A673 (cell line): Measurements from ENCODE around the gene TSPY10. TPM values are rescaled to one million over a fixed set of nuclear protein-coding genes. Genes with fewer than 3 reads are reported as not detected.
"Not testable (repeated sequence)": the region's sequence is repeated elsewhere in the genome, so short reads cannot be mapped to it uniquely, and the experiment has no call there.

Experiments
- Bru-seq: library from RNA; stranded (reverse); fragments of 400-500 nt; gene quantifications from one replicate; lab custom pipeline; 2021; lab: Mats Ljungman, UMichigan
- BruChase-seq, 2 experiments: library from RNA; stranded (reverse); fragments of 400-500 nt; gene quantifications; one replicate each; lab custom pipeline; 2021; lab: Mats Ljungman, UMichigan
- BruUV-seq: library from RNA; stranded (reverse); fragments of 400-500 nt; replicated peaks from 2 replicates; lab custom pipeline; 2021; lab: Mats Ljungman, UMichigan
- CTCF ChIA-PET: fragments of 300-600 bp; sonication (Branson Sonifier 250); formaldehyde crosslinking; loops from one replicate; lab custom pipeline; 2022; ENCODE audit warnings: antibody characterized with exemption; lab: Charles Lee
- POLR2A ChIA-PET: fragments of 300-600 bp; sonication (Branson Sonifier 250); formaldehyde crosslinking; loops from one replicate; lab custom pipeline; 2022; ENCODE audit warnings: antibody characterized with exemption; ENCODE audit not compliant: low non-redundant PET; lab: Charles Lee
- DNase-seq: peaks from one replicate; pipeline ENCODE4 v3.0.0-alpha.2; 2015; ENCODE audit warnings: low spot score
- H3K27ac ChIP-seq: fragments of 200-600 bp; sonication (generic); 2 replicates; pipeline ENCODE4 v1.5.1; 2016; ENCODE audit warnings: mixed run types, low read depth, mild to moderate bottlenecking, mixed read lengths, antibody characterized with exemption, low read length; ENCODE audit not compliant: poor library complexity, severe bottlenecking
- H3K27me3 ChIP-seq: fragments of 200-600 bp; sonication (generic); replicated peaks from 2 replicates; pipeline ENCODE4 v1.6.1; 2017; ENCODE audit warnings: mixed run types, low read depth, mild to moderate bottlenecking, mixed read lengths, antibody characterized with exemption, low read length; ENCODE audit not compliant: insufficient read depth, poor library complexity
- H3K36me3 ChIP-seq: fragments of 200-600 bp; sonication (generic); 2 replicates; pipeline ENCODE4 v1.6.1; 2016; ENCODE audit warnings: mixed run types, mild to moderate bottlenecking, mixed read lengths, antibody characterized with exemption, low read length; ENCODE audit not compliant: insufficient read depth, poor library complexity, severe bottlenecking
- H3K4me1 ChIP-seq: fragments of 200-600 bp; sonication (generic); 2 replicates; pipeline ENCODE4 v1.6.1; 2017; ENCODE audit warnings: mixed run types, mild to moderate bottlenecking, mixed read lengths, antibody characterized with exemption, low read length; ENCODE audit not compliant: insufficient read depth, poor library complexity, severe bottlenecking
- H3K4me3 ChIP-seq: fragments of 200-600 bp; sonication (generic); 2 replicates; pipeline ENCODE4 v1.5.1; 2016; ENCODE audit warnings: low read depth, mixed run types, mild to moderate bottlenecking, mixed read lengths, low read length; ENCODE audit not compliant: poor library complexity, severe bottlenecking
- H3K9me3 ChIP-seq: fragments of 200-600 bp; sonication (generic); 2 replicates; pipeline ENCODE4 v1.6.1; 2016; ENCODE audit warnings: mixed run types, low read depth, mild to moderate bottlenecking, mixed read lengths, antibody characterized with exemption, low read length; ENCODE audit not compliant: poor library complexity, severe bottlenecking
- intact Hi-C: fragments of 100-400 bp; cut with micrococcal nuclease; formaldehyde crosslinking; loops from one replicate; pipeline ENCODE4 v1.10.0; 2022; ENCODE audit not compliant: unreplicated experiment
- long read RNA-seq: library from polyadenylated mRNA; stranded (forward); transcript quantifications from one replicate; pipeline ENCODE4 v2.0.0, GENCODE V29; 2022
- total RNA-seq: library from RNA; stranded (reverse); gene quantifications from 2 replicates; pipeline ENCODE4 v1.2.3, GENCODE V29; 2021

TSPY10 gene
- total RNA-seq, result not detected in 2 replicates
- not detected for Bru-seq, nascent RNA
- not detected for BruChase-seq, experiment 1, labeled RNA remaining after a 2-hour chase
- not detected for BruChase-seq, experiment 2, labeled RNA remaining after a 6-hour chase
- long read RNA-seq, result 0 reads

DNA sequence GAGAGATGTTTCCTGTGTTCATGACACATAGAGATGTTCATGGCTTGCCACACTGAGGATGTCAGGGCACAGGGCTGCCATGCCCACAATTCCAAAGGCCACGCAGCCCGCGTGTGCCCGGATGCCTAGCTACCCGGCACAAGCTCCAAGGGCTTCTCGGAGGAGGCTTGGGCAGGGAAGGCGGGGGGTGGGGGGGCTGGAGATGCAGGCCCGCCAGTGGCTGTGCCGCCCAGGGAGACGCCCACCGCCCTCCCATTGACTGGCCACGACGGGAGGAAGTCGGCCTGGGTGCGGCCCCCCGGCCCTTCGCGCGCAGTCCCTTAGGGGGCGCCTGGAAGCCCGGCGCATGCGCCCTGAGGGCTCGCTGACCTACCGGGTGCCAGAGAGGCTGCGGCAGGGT lies at the start of gene TSPY10:
Gene TSPY10, plus strand, starts transcription at position 301 of the 400 bp plus-strand sequence. Its CDS starts 46 bp downstream, at position 347.
- intact Hi-C loops, result not testable (repeated sequence)

GRCh38 chrY:9486967-9487366 lies 40.7 kb upstream of the TSPY10 start, which contains the start of gene TSPY9:
Gene TSPY9 (plus strand): TSS chrY:9487267. CDS start chrY:9487313, 46 bp downstream.
- H3K27ac ChIP-seq, H3K27me3 ChIP-seq, H3K9me3 ChIP-seq, POLR2A ChIA-PET, H3K4me3 ChIP-seq, BruUV-seq, CTCF ChIA-PET, H3K4me1 ChIP-seq, intact Hi-C loops, DNase-seq, H3K36me3 ChIP-seq: not testable (repeated sequence)

More for the DNA sequence above, at the start of gene TSPY10:
- DNase-seq, H3K4me3 ChIP-seq, POLR2A ChIA-PET, BruUV-seq, H3K27me3 ChIP-seq, CTCF ChIA-PET, H3K36me3 ChIP-seq, H3K27ac ChIP-seq, H3K9me3 ChIP-seq, H3K4me1 ChIP-seq: not testable (repeated sequence)

DNA sequence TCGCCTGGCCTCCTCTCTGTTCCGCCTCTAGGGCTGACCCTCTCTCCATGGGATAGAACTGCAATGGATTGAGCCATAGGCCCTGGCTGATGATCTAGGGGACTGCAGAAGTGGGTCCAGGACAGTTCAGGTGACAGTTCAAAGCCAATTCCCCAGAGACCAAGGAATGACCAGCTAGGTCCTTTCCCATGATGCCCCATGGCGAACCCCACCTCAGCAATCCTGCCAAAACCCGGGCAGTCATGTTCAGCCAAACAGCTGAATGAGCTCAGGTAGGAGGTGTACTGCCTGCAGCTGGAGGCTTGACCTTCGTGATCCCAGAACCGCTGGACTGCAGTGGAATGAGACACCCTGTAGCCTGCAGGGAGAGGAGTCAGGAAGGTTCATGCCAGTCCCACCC lies 23.3 kb upstream of the TSPY10 start:
- BruUV-seq, H3K27me3 ChIP-seq, intact Hi-C loops, POLR2A ChIA-PET, H3K36me3 ChIP-seq, H3K4me1 ChIP-seq, CTCF ChIA-PET, DNase-seq, H3K4me3 ChIP-seq, H3K27ac ChIP-seq, H3K9me3 ChIP-seq: not testable (repeated sequence)

DNA sequence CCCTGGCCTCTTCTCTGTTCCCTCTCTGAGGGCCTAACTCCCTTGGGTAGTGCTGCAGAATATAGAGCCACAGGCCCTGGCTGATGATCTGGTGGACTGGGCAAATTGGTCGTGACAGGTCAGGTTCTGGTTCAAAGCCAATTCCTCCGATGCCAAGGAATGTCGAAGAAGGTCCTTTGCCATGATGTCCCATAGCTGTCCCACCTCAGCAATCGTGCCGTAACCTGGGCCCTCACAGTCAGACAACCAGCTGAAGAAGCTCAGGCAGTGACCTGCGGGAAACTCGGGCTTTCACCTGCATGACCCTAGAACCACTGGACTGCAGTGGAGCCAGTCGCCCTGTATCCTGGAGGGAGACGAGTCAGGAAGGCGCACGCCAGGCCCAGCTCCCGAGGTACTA lies 11.4 kb upstream of the TSPY10 start:
- H3K36me3 ChIP-seq, intact Hi-C loops, H3K27me3 ChIP-seq, H3K27ac ChIP-seq, POLR2A ChIA-PET, BruUV-seq, H3K9me3 ChIP-seq, DNase-seq, CTCF ChIA-PET, H3K4me1 ChIP-seq, H3K4me3 ChIP-seq: not testable (repeated sequence)

Other genes with a start within 250 kb of the TSPY10 start
- not detected in 2 replicates for gene TSPY4, start 190.4 kb upstream of the TSPY10 start, total RNA-seq
- gene TSPY8, start 170.1 kb upstream of the TSPY10 start, total RNA-seq, result not detected in 2 replicates
- gene TSPY3, start 129.5 kb upstream of the TSPY10 start, total RNA-seq, result not detected in 2 replicates
- gene TSPY1, start 60.9 kb upstream of the TSPY10 start, total RNA-seq, result not detected in 2 replicates
- not detected in 2 replicates for gene TSPY9, start 40.6 kb upstream of the TSPY10 start, total RNA-seq